ENCODE data around the gene EAF2.
"Not testable (repeated sequence)": the region's sequence is repeated elsewhere in the genome, so short reads cannot be mapped to it uniquely, and the experiment has no call there.

EAF2 gene

GRCh38 chr3:121834671-121835464 is at the start of gene EAF2, which contains the start of gene IQCB1:
TSS of gene EAF2 (plus strand) at chr3:121835209. CDS start at chr3:121835286, 77 bp downstream.
TSS of gene IQCB1 (minus strand) at chr3:121835060. CDS start at chr3:121828960, 6,100 bp downstream.
- DNase-seq, result peak; percentile 86

- no peak for DNase-seq
Measured at GRCh38 chr3:121786485-121786884, 48.5 kb upstream of the EAF2 start.

- DNase-seq, result no peak
Measured at GRCh38 chr3:121793078-121793477, 41.9 kb upstream of the EAF2 start.

- no peak for DNase-seq
Measured at GRCh38 chr3:121794264-121794983, 40.6 kb upstream of the EAF2 start.

GRCh38 chr3:121796970-121797369 is 38.0 kb upstream of the EAF2 start:
- no peak for DNase-seq

GRCh38 chr3:121800906-121801305 is 34.1 kb upstream of the EAF2 start:
- DNase-seq, result no peak

GRCh38 chr3:121803771-121804320 is 31.2 kb upstream of the EAF2 start:
- no peak for DNase-seq

GRCh38 chr3:121809249-121809648 is 25.8 kb upstream of the EAF2 start:
- no peak for DNase-seq

- DNase-seq, result no peak
Measured at GRCh38 chr3:121817753-121818152, 17.3 kb upstream of the EAF2 start.

- no peak for DNase-seq
Measured at GRCh38 chr3:121818578-121818977, 16.4 kb upstream of the EAF2 start.

- DNase-seq, result no peak
Measured at GRCh38 chr3:121819236-121819635, 15.8 kb upstream of the EAF2 start.

- no peak for DNase-seq
Measured at GRCh38 chr3:121821421-121822199, 13.4 kb upstream of the EAF2 start.

- DNase-seq, result no peak
Measured at GRCh38 chr3:121822973-121823372, 12.0 kb upstream of the EAF2 start.

- no peak for DNase-seq
Measured at GRCh38 chr3:121834157-121834670, 795 bp upstream of the EAF2 start.

GRCh38 chr3:121835465-121835801 is 424 bp downstream of the EAF2 start:
- no peak for DNase-seq

- no peak for DNase-seq
Measured at GRCh38 chr3:121836064-121836463, 1.1 kb downstream of the EAF2 start.

- no peak for DNase-seq
Measured at GRCh38 chr3:121836481-121836880, 1.5 kb downstream of the EAF2 start.

GRCh38 chr3:121839962-121840361 is 5.0 kb downstream of the EAF2 start:
- no peak for DNase-seq

- no peak for DNase-seq
Measured at GRCh38 chr3:121844892-121845291, 9.9 kb downstream of the EAF2 start.

GRCh38 chr3:121852256-121852655 is 17.2 kb downstream of the EAF2 start:
- DNase-seq, result no peak

GRCh38 chr3:121855555-121855954 is 20.5 kb downstream of the EAF2 start:
- DNase-seq, result no peak

- not testable (repeated sequence) for DNase-seq
Measured at GRCh38 chr3:121857778-121858177, 22.8 kb downstream of the EAF2 start.

GRCh38 chr3:121863247-121863646 is 28.2 kb downstream of the EAF2 start:
- not testable (repeated sequence) for DNase-seq

Measured in NCI-H1694 treated with DMSO at 0.1 percent for 48 hours (cell line).